ENCODE measurements around the gene KDM2B. TPM values are rescaled to one million over a fixed set of nuclear protein-coding genes. Genes with fewer than 3 reads are reported as not detected.

KDM2B gene
- total RNA-seq, 1 donor from 2014 or later = 79.2 TPM

DNA sequence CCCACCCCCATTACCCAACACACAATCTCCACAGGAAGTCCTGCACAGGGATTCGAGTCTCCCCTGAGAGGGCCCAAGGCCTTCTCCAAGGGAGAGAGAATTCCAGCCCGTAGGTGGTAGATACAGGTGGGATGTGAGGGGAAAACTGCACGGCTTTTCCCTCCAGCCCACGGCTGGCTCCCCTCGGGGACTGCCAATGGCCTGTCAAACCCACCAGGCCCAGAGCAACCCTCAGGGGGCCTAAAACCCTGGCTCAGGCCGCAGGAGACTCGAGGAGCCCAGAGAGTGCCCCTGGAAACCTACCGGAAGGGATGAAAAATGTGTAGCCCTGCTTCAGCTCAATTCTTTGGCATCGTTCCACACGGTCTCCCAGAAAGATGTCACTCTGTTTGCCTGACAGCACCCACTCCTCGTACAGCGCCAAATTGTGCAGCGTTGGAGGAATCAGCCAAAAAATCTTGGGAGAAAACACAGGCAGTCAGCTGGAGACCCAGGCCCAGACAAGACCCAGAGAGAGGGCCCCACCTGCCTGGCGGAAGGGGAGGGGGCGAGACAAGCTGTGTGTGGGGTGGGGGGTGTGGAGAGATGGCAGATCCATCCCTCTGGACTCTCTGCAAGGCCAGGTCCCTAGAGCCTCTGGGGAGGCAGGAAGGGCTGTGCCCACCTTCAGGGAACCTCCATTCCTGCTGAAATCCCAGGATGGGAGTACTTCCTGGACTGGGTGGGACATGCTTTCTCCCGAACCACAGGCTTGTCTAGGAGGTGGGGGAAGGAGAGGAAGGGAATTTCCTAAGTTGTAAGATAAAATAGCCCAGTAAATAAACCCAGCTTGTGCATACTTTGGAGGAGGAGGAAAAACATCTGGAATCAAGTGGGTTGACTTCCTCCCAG, 48.1 kb downstream of the KDM2B start:
- no peaks in the 10 kb centered on the region for H3K9me3 Mint-ChIP-seq (ENCODE audit: low read depth)
- H3K27me3 Mint-ChIP-seq = no peaks in the 10 kb centered on the region
- no peak overlapping the region for H3K27ac Mint-ChIP-seq
- TF ChIP-seq, protein P1, sequence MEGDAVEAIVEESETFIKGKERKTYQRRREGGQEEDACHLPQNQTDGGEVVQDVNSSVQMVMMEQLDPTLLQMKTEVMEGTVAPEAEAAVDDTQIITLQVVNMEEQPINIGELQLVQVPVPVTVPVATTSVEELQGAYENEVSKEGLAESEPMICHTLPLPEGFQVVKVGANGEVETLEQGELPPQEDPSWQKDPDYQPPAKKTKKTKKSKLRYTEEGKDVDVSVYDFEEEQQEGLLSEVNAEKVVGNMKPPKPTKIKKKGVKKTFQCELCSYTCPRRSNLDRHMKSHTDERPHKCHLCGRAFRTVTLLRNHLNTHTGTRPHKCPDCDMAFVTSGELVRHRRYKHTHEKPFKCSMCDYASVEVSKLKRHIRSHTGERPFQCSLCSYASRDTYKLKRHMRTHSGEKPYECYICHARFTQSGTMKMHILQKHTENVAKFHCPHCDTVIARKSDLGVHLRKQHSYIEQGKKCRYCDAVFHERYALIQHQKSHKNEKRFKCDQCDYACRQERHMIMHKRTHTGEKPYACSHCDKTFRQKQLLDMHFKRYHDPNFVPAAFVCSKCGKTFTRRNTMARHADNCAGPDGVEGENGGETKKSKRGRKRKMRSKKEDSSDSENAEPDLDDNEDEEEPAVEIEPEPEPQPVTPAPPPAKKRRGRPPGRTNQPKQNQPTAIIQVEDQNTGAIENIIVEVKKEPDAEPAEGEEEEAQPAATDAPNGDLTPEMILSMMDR (IDR thresholded peaks at IDR 0.05; ENCODE audit: unreplicated experiment) = no peak
- DNase-seq (ENCODE audit: low spot score, unreplicated experiment) = no peak
- H3K36me3 Mint-ChIP-seq (ENCODE audit: insufficient read depth) = peaks cover 12% of the 10 kb centered on the region
- H3K4me3 Mint-ChIP-seq (ENCODE audit: low read depth) = no peak overlapping the region
- H3K4me1 Mint-ChIP-seq (ENCODE audit: low read depth) = peaks cover 14% of the 10 kb centered on the region

DNA sequence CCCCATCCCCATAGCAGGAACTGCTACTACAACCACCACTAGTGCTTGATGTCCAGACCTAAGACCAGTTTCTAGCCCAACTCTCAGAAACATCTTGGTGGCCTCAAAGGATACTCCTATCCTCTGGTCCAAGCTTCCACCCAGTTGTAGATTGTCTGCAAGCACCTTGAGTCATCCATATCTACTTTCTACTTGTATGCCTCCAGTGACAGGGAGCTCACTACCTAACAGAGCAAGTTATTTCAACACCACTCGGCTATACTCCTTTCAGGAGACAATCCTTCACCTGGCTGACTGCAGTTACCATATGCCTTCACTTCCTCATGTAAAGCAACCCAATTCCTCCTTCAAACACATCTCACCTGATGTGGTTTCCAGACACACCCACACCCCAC, 49.5 kb downstream of the KDM2B start:
- H3K36me3 Mint-ChIP-seq (ENCODE audit: insufficient read depth) = peaks cover 12% of the 10 kb centered on the region
- TF ChIP-seq, protein P1 (IDR thresholded peaks at IDR 0.05; ENCODE audit: unreplicated experiment) = no peak
- H3K27me3 Mint-ChIP-seq = no peaks in the 10 kb centered on the region
- no peaks in the 10 kb centered on the region for H3K9me3 Mint-ChIP-seq (ENCODE audit: low read depth)
- H3K27ac Mint-ChIP-seq = no peak overlapping the region
- H3K4me3 Mint-ChIP-seq (ENCODE audit: low read depth) = no peak overlapping the region
- DNase-seq (ENCODE audit: low spot score, unreplicated experiment) = no peak
- H3K4me1 Mint-ChIP-seq (ENCODE audit: low read depth) = peaks cover 8% of the 10 kb centered on the region

DNA sequence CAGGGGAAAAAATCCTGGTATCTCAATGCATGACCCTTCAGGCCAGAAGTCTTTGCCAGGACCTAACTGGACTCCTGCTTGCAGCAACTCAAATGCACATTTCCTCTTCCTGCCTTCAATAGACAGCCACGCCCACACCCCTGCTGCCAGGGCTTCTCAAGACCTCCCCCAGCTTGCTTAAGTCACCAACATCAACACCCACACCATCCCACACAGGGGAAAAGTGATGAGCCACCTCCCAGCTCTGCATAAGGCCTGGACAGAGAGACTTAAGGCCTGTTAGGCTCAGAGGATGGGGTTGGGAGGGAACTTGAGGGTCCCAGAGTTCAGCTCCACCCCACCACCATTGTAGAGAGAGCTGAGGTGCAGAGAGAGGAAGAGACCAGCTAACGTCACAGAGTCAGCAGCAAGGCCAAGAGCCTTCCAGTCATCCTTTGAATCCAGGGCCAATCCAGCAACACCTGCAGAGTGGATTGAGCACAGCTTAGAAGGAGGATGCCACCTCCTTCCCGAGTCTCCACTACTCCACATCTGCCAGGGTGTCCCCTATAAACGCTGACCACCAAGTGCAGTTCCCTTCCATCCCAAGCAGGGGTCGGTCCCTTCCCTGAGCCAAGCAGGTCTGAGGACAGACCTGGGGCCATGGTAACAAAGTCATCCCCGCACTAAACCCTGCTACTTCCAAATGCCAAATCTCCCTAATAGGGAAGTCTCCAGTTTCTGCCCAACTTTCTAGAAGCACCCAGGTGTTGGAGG, 50.0 kb downstream of the KDM2B start:
- H3K4me1 Mint-ChIP-seq (ENCODE audit: low read depth) = peaks cover 8% of the 10 kb centered on the region
- DNase-seq (ENCODE audit: low spot score, unreplicated experiment) = no peak
- TF ChIP-seq, protein P1 (IDR thresholded peaks at IDR 0.05; ENCODE audit: unreplicated experiment) = no peak
- no peaks in the 10 kb centered on the region for H3K9me3 Mint-ChIP-seq (ENCODE audit: low read depth)
- no peak overlapping the region for H3K4me3 Mint-ChIP-seq (ENCODE audit: low read depth)
- H3K36me3 Mint-ChIP-seq (ENCODE audit: insufficient read depth) = peaks cover 12% of the 10 kb centered on the region
- no peaks in the 10 kb centered on the region for H3K27me3 Mint-ChIP-seq
- H3K27ac Mint-ChIP-seq = no peak overlapping the region

DNA sequence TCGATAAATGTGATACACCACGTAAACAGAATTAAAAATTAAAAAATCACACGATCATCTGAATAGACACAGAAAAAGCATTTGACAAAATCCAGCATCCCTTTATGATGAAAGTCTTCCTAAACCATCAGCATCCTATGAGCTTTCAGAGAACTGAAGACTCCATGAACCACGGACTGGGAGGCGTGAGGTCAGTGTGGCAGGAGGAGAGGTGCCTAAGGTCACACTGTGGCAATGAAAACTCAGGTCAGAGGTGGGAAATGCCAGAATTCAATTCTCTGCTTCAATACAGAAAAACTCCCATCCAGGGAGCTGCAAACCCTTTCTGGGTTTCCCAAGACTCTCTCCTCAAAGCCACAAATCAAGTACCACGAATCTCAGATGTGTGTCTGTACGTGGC, 51.6 kb downstream of the KDM2B start:
- no peak overlapping the region for H3K27ac Mint-ChIP-seq
- no peaks in the 10 kb centered on the region for H3K9me3 Mint-ChIP-seq (ENCODE audit: low read depth)
- H3K4me1 Mint-ChIP-seq (ENCODE audit: low read depth) = peaks cover 5% of the 10 kb centered on the region
- no peaks in the 10 kb centered on the region for H3K27me3 Mint-ChIP-seq
- DNase-seq (ENCODE audit: low spot score, unreplicated experiment) = no peak
- TF ChIP-seq, protein P1 (IDR thresholded peaks at IDR 0.05; ENCODE audit: unreplicated experiment) = no peak
- no peak overlapping the region for H3K4me3 Mint-ChIP-seq (ENCODE audit: low read depth)
- peaks cover 12% of the 10 kb centered on the region for H3K36me3 Mint-ChIP-seq (ENCODE audit: insufficient read depth)

DNA sequence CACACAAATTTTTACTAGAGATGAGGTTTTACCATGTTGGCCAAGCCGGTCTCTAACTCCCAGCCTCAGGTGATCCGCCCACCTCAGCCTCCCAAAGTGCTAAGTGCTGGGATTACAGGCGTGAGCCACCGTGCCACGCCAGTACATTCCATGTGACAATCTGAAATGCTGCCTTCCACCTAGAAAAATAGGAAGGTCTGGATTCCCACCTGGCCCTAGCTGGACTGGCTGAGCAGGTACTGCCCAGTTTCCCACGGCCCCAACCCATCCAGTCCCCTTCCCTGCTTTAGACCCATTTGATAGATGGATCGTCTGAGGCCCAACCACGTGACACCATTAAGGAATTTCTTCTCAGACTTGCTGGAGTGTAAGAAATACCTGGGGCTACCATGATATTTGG, 55.4 kb downstream of the KDM2B start:
- no peak overlapping the region for H3K4me3 Mint-ChIP-seq (ENCODE audit: low read depth)
- no peaks in the 10 kb centered on the region for H3K27me3 Mint-ChIP-seq
- DNase-seq (ENCODE audit: low spot score, unreplicated experiment) = no peak
- TF ChIP-seq, protein P1 (IDR thresholded peaks at IDR 0.05; ENCODE audit: unreplicated experiment) = no peak
- H3K36me3 Mint-ChIP-seq (ENCODE audit: insufficient read depth) = peaks cover 4% of the 10 kb centered on the region
- peaks cover 4% of the 10 kb centered on the region for H3K4me1 Mint-ChIP-seq (ENCODE audit: low read depth)
- no peak overlapping the region for H3K27ac Mint-ChIP-seq
- H3K9me3 Mint-ChIP-seq (ENCODE audit: low read depth) = no peaks in the 10 kb centered on the region

Measured in progenitor cell of endocrine pancreas (in vitro differentiated cells).